SU-DHL-6 (cell line): Measurements from ENCODE around the gene NKX6-2.

Source experiments
- H2AFZ ChIP-seq: fragments of 200-600 bp; sonication (generic); 2 replicates; pipeline ENCODE4 v1.6.1; 2014; ENCODE audit warnings: low read depth, mild to moderate bottlenecking, moderate library complexity, mixed read lengths, antibody characterized with exemption, low read length; ENCODE audit not compliant: severe bottlenecking
- H3F3A ChIP-seq: fragments of 200-600 bp; shearing (Covaris generic); 2 replicates; pipeline ENCODE4 v1.6.0; 2016; ENCODE audit warnings: antibody characterized with exemption, mild to moderate bottlenecking; ENCODE audit not compliant: insufficient read depth
- H3K27ac ChIP-seq: fragments of 200-600 bp; sonication (generic); 2 replicates; pipeline ENCODE4 v1.5.1; 2016; ENCODE audit warnings: low read depth, mild to moderate bottlenecking, low read length, moderate library complexity, mixed read lengths
- H3K27me3 ChIP-seq: fragments of 200-600 bp; sonication (generic), shearing (Covaris generic); 2 replicates; pipeline ENCODE4 v1.6.0; 2014; ENCODE audit warnings: mild to moderate bottlenecking, low read length
- H3K36me3 ChIP-seq: fragments of 200-600 bp; sonication (generic); 2 replicates; pipeline ENCODE4 v1.6.1; 2014; ENCODE audit warnings: mild to moderate bottlenecking, low read length, mixed read lengths
- H3K4me2 ChIP-seq: fragments of 300-600, 200-600 bp; shearing (Covaris generic), sonication (generic); 2 replicates; pipeline ENCODE4 v1.6.0; 2014; ENCODE audit warnings: low read length, low read depth, mild to moderate bottlenecking; ENCODE audit not compliant: poor library complexity, severe bottlenecking
- H3K4me3 ChIP-seq: fragments of 200-600 bp; sonication (generic); 2 replicates; pipeline ENCODE4 v1.5.1; 2014; ENCODE audit warnings: antibody characterized with exemption, low read length, mild to moderate bottlenecking, mixed read lengths; ENCODE audit not compliant: insufficient read depth, poor library complexity, severe bottlenecking
- H3K79me2 ChIP-seq: fragments of 200-600 bp; sonication (generic); 2 replicates; pipeline ENCODE4 v1.6.1; 2014; ENCODE audit warnings: mild to moderate bottlenecking, low read length, moderate library complexity; ENCODE audit not compliant: insufficient read depth
- H3K9ac ChIP-seq: fragments of 200-600 bp; sonication (generic); 2 replicates; pipeline ENCODE4 v1.7.0; 2014; ENCODE audit warnings: mild to moderate bottlenecking, low read length
- H3K9me2 ChIP-seq: fragments of 200-600 bp; sonication (generic); replicated peaks from 2 replicates; pipeline ENCODE4 v1.6.1; 2014; ENCODE audit warnings: low read length; ENCODE audit not compliant: insufficient read depth
- H3K9me3 ChIP-seq: fragments of 200-600 bp; sonication (generic); 2 replicates; pipeline ENCODE4 v1.6.1; 2014; ENCODE audit warnings: low read length, mixed read lengths; ENCODE audit not compliant: insufficient read depth
- H4K20me1 ChIP-seq: fragments of 200-600 bp; sonication (generic); 2 replicates; pipeline ENCODE4 v1.6.1; 2014; ENCODE audit warnings: low read depth, mild to moderate bottlenecking, antibody characterized with exemption, low read length, moderate library complexity, mixed read lengths
- EZH2phosphoT487 ChIP-seq: fragments of 200-600 bp; sonication (generic), shearing (Covaris generic); conservative IDR thresholded peaks from 2 replicates; pipeline ENCODE4 v1.6.1; 2018; ENCODE audit warnings: mild to moderate bottlenecking, antibody characterized with exemption, low read length, moderate library complexity, mixed read lengths
- TF ChIP-seq, protein P1 (sequence below): fragments of 200-600 bp; sonication (generic); IDR thresholded peaks from one replicate; pipeline ENCODE4 v1.5.1; 2017; ENCODE audit warnings: antibody characterized with exemption, mild to moderate bottlenecking, low read length, moderate library complexity; ENCODE audit not compliant: insufficient read depth, poor library complexity, severe bottlenecking

Gene NKX6-2

DNA sequence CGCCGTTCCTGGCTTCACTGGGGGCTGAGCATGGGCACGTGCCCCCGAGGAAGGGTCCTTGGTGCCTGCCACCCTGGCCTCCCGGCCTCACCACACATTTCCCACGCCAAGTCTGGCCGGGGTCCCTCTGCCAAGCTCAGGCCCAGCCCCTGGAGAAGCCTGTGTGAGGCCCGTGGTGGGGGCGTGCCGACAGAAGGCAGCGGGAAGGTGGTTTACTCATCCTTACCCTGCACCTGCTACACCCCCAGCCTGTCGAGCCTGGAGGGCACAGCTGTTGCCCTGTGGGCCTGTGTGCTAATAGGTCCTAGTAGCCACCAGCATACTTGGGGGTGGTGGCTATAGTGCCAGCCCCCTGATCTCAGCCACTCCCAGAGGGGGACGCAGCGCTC is 46.7 kb downstream of the NKX6-2 start:
- Histone ChIP-seq H3K9me2 (no peaks in the 10 kb centered on the region), H3K36me3 (no peaks in the 10 kb centered on the region), H4K20me1 (no peaks in the 10 kb centered on the region), H3F3A (no peaks in the 10 kb centered on the region), H3K27ac (no peak overlapping the region), H3K9me3 (no peaks in the 10 kb centered on the region), H3K79me2 (no peaks in the 10 kb centered on the region), H3K4me3 (no peak overlapping the region), H2AFZ (no peak overlapping the region), H3K9ac (no peak overlapping the region), H3K27me3 (no peaks in the 10 kb centered on the region), H3K4me2 (no peak overlapping the region)
- no peak for TF ChIP-seq EZH2phosphoT487
- TF ChIP-seq, protein P1, sequence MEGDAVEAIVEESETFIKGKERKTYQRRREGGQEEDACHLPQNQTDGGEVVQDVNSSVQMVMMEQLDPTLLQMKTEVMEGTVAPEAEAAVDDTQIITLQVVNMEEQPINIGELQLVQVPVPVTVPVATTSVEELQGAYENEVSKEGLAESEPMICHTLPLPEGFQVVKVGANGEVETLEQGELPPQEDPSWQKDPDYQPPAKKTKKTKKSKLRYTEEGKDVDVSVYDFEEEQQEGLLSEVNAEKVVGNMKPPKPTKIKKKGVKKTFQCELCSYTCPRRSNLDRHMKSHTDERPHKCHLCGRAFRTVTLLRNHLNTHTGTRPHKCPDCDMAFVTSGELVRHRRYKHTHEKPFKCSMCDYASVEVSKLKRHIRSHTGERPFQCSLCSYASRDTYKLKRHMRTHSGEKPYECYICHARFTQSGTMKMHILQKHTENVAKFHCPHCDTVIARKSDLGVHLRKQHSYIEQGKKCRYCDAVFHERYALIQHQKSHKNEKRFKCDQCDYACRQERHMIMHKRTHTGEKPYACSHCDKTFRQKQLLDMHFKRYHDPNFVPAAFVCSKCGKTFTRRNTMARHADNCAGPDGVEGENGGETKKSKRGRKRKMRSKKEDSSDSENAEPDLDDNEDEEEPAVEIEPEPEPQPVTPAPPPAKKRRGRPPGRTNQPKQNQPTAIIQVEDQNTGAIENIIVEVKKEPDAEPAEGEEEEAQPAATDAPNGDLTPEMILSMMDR, result no peak

DNA sequence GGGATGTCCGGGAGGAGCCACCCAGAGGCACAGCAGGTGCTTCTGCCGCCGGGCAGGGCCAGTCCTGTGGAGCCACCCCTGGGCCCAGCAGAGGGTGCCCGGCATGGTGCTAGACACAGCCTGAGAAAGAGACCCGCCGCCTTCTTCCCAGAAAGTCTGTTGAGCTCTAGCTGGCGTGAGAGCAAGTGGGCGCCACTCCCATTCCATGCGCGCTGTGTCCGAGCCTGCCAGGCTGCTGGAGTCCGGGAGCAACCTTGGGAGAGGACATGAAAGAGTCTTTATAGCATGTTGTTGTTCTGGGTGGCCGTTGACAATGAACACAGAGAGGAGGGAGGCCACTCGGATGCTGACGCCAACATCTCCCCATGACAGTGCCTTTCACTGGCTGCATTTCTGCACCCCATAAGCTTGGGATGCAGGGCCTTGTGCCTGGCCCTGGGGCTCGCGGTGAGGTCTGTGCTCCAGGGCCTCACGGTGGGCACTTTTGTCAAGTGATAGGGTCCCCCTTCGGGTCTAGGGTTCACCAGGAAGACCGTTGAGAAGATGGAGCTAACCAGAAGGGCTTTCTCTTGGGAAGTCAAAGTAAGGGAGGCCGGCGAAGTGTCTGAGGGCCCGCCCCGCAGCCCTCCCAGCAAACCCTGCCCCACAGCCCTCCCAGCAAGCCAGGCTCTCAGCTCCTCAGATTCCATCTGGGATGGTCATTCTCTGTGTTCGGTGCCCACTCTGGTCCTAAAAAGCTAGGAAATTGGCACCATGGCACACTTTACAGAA is 47.3 kb downstream of the NKX6-2 start:
- Histone ChIP-seq H3K4me3 (no peak overlapping the region), H3K36me3 (no peaks in the 10 kb centered on the region), H3K79me2 (no peaks in the 10 kb centered on the region), H3K9me3 (no peaks in the 10 kb centered on the region), H3K27ac (no peak overlapping the region), H3K4me2 (no peak overlapping the region), H2AFZ (no peak overlapping the region), H3F3A (no peaks in the 10 kb centered on the region), H4K20me1 (no peaks in the 10 kb centered on the region), H3K27me3 (no peaks in the 10 kb centered on the region), H3K9me2 (no peaks in the 10 kb centered on the region), H3K9ac (no peak overlapping the region)
- TF ChIP-seq EZH2phosphoT487, result no peak
- TF ChIP-seq, protein P1, result no peak

DNA sequence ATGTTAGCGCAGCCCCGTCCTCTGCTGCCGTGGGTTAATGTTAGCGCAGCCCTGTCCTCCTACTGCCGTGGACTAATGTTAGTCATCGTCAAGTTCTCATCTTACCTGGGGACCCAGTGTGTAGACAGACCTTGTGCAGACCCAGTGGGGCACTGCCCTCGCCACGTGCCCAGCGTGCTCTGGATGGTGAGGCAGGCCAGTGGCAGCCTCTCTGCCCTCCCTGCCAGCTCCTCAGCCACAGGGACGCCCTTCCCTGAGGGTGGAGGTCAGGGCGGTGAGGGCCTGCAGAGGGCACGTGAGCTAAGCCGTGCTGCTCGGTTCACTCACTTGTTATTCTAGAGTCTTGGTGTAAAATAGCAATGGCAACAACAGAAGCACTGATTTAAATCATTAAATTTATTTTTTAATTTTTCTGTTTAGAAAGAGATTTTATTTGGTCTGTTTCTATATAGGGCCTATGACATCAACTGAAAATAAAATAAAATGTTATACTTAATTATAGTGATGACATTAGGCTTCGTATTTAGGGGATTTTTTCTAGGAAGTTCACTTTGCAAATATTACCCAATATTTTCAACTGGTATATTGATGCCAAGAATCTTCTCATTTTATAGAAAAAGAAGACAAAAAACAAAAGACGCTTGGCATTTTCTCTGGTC is 48.4 kb downstream of the NKX6-2 start:
- no peaks in the 10 kb centered on the region for H4K20me1 ChIP-seq
- H3K9me2 ChIP-seq, result no peaks in the 10 kb centered on the region
- H2AFZ ChIP-seq, result no peak overlapping the region
- H3F3A ChIP-seq, result no peaks in the 10 kb centered on the region
- H3K27me3 ChIP-seq, result no peaks in the 10 kb centered on the region
- H3K27ac ChIP-seq, result no peak overlapping the region
- no peak overlapping the region for H3K9ac ChIP-seq
- no peaks in the 10 kb centered on the region for H3K9me3 ChIP-seq
- no peak for TF ChIP-seq EZH2phosphoT487
- H3K36me3 ChIP-seq, result no peaks in the 10 kb centered on the region
- H3K4me3 ChIP-seq, result no peak overlapping the region
- no peak overlapping the region for H3K4me2 ChIP-seq
- H3K79me2 ChIP-seq, result no peaks in the 10 kb centered on the region

DNA sequence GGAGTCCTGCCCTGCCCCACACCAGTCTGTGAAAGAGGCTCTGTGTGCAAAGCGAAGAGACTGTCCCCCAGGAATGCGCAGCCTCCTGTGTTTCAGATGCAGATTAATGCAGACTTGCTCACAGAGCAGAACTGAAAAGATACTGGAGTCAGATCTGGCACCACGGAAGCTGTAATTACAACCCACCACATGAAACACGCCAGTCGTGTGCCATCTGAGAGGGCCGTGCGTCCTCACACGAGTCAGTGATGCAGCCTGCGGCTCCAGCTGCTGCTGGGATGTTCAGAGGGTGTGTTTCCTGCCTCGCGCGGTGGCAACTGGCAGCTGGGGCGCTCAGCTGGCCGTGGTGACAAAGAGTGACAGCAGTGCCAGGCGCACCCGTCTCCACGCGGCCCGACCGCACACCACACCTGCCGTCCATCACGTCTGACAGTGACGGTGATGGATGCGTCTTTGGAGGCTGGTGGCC is 50.0 kb downstream of the NKX6-2 start:
- Histone ChIP-seq H3K36me3 (no peaks in the 10 kb centered on the region), H3K27ac (no peak overlapping the region), H3F3A (no peaks in the 10 kb centered on the region), H3K4me3 (no peak overlapping the region), H3K9me3 (no peaks in the 10 kb centered on the region), H3K9me2 (no peaks in the 10 kb centered on the region), H3K9ac (no peak overlapping the region), H2AFZ (no peak overlapping the region), H3K79me2 (no peaks in the 10 kb centered on the region), H3K27me3 (no peaks in the 10 kb centered on the region), H3K4me2 (no peak overlapping the region), H4K20me1 (no peaks in the 10 kb centered on the region)
- TF ChIP-seq, protein P1, result no peak
- no peak for TF ChIP-seq EZH2phosphoT487
